Head of caudate nucleus (tissue), 42 donors: ENCODE results near the gene SNHG17.
A peak's percentile ranks its signal among the peaks of the same experiment; 100 is the strongest.
"Not testable (repeated sequence)": the region's sequence is repeated elsewhere in the genome, so short reads cannot be mapped to it uniquely, and the experiment has no call there.

Experiments
- DNase-seq, 42 donors: peaks; one replicate each; pipeline versions ENCODE4 v3.0.0 to v3.0.0-alpha.2; 2020 to 2021; ENCODE audit warnings: mixed read lengths in 7 of 42
- intact Hi-C: fragments of 100-400 bp; cut with DNase I; formaldehyde crosslinking; loops from one replicate; pipeline ENCODE4 v1.15.0; 2022

The SNHG17 gene

DNA sequence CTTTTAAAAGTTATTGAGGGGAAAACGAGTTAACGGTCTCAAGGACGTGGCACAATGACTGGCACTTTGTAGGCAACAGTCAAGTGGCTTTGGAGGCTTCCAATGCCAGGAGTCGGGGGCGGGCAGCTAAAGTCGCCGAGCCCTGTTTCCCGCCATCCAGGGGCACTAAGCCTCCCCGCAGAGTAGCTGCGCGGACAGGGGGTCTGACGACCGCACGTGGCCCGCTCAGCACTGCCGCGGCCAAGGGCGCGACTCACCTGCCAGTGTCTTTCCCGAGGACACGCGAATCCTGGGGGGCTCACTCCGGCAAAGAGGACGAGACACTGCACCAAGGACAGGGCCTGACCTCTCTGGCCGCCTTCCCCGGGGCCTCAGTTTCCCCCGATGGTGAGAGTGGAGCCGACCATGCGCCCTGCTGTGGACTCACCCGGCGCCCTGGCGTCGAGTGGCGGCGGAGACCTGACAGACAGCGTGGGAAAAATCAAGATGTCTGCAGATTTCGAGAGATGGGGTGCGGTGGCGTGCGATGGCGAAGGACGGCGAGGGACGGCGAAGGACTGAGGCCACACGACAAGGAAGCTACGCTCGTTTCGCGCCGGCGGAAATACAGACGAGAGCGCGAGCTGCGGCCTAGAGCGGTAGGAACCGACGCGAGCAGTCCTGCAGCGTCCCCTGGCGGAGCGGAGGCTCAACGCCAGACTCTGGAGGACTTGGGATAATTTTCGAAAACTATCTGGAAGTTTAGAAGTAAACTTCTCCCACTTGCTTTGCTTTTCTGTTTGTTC lies at the start of gene SNHG17:
TSS of gene SNHG17 (minus strand) at position 559 of the 785 bp plus-strand sequence.
- peak; percentile 83 to 95 (median 91) for DNase-seq
- intact Hi-C loops, result no loop called here

DNA sequence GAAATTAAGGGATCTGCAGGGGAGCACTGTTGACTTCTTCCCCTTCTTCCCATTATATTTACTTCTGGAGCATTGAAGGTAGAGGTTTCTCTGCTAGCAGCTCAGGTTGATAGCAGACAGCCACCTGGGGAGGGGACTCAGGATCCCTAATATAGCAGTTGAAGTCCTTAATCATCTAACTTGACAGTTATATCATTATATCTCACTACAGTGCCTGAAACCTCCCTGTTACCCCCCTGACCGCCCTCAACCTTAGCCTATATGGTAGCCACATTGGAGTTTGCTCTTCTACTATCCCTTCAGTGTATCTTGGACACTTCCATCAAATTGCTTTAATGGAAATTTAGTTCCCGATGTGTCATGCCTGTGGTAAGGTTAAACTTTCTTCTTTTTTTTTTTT lies 44.5 kb upstream of the SNHG17 start:
- intact Hi-C loops, result no loop called here
- no peak for DNase-seq

DNA sequence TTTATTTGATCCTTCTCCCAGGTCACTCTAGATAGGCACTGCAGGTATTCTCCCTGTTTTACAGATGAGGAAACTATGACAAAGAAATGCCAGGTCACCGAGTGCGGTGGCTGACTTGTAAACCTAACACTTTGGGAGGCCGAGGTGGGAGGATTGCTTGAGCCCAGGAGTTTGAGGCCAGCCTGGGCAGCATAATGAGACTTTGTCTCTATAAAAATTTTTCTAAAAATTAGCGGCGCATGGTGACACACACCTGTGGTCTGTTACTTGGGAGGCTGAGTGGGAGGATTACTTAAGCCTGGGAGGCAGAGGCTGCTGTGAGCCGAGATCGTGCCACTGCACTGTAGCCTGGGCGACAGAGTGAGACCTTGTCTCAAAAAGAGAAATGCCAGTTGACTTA lies 42.6 kb upstream of the SNHG17 start:
- intact Hi-C loops, result no loop called here
- DNase-seq, result no peak

DNA sequence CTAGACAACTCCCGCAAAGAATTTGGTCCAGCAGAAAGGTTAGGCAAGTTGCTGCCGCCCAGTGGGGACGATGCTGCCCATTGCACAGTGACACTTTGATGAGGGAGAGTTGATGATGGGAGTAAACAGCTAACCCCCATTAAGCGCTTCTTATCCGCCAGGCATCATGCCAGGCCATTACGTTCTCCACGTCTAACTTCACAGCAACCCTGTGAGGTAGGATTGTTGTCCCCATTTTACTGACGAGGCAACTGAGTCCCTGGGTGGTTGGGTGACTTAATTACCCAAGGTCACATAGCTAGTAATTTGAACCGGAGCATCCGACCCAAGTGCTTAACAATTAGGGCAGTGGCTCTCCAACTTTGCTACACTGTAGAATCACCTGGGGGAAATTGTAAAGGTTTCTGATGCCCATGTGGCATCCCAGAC lies 38.3 kb upstream of the SNHG17 start:
- DNase-seq, result peak in 9 of 42 donors; percentile 4 to 39 (median 17)
- intact Hi-C loops, result no loop called here

DNA sequence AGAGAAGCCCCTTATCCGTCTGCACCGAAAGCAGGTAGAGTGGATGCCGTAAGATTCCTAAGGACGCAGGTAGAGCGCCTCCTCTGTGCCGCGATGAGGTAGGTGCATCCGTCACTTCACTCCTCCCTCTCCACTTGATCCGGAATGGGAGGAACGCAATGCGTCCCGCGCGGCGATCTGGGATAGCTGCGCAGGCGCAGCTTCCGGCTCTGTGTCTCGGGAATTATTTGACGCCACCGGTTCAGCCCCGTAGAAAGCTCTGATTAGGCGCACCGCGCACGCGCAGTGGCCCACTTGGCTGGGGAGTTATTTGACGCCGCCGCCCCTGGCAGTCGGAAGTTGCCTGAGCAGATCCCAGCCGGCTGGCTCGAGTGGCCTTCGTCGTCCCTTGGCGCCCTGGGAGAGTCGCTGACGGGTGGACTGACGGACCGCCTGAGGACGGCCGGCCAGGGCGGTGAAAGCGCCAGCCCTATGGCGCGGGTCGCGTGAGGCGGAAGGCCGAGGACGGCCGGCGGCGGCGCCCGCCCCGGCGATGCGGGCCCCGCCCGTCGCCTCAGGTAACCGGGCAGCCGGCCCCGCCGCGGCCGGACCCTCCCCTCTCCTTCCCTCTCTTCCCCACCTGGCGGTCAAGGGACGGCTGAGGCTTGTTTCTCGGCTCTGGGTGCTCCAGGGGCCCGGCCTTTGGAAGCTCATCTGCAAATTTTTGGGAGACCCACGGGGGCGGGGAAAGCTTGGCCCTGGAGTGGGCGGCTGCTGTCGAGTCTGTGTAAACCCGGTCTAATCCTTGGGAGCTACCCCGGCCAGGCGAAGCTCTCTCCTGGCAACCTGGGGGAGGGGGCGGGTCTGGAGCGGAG lies 37.6 kb upstream of the SNHG17 start, which contains the start of gene RALGAPB:
TSS of gene RALGAPB (plus strand) at position 331 of the 854 bp plus-strand sequence. CDS start 15,590 bp downstream, outside the sequence.
- intact Hi-C loops, result no loop called here

DNA sequence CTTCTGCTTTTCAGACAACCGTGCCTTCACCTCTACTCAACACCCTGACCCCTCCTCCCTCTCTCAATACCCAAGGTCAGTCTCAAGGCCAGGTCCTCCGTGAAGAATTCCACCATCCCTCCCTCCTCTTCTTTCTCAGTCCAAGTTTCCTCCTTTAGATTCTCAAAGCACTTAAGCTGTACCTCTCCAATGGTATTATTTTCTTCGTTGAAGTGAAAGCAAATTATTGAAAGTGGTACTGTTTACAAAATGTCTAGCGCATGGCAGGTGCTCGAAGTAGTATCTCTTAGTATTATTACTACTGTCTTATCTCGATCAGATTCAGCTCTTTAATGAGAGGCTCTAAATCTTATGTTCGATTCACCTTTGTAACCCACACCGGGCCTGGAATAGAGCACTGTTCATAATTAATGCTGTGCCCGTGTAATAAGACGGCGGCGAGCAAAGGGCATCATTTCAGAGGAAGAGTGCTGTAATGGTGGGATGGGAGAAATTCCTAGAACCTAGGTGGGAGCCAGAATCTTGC lies 36.9 kb upstream of the SNHG17 start:
- intact Hi-C loops, result no loop called here
- no peak for DNase-seq

More for the DNA sequence above, 37.6 kb upstream of the SNHG17 start, which contains the start of gene RALGAPB:
- DNase-seq, result peak; percentile 90 to 99 (median 98)

DNA sequence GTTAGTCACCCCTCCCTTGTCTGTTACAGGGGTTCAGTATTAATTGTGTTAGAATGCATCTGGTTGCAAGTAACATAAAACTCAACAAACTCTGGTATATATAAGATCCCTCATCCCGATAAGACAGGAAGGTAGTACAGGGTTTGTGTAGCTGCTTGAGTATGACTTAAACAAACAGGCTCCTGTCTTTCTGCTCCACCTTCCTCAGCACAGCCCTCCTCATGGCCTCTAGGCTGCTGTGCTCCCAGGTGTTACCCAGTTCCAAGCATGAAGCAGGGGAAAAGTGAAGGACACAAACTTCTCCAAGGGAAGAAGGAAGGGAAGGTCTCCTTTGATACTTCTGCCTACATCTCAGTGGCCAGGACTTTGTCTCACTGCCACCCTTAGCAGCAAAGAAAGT lies 36.1 kb upstream of the SNHG17 start:
- intact Hi-C loops, result no loop called here
- no peak for DNase-seq

DNA sequence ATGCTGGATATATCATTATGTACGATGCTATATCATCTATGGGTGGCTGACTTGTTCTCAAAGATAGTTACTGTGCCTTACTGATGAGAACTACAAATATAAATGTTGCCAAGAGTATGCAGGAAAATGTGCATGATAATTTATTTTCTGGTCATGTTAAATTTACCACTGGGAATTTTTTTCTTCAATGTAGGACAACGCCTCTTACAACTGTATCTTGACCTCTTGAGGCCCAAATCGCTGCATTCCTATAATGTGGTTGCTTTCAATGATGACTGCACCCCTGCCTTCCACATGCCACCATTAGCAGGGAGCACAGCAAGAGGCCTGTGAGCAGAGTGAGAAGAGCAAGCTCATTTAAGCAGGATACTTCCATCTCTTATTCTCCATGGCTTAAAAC lies 31.9 kb upstream of the SNHG17 start:
- intact Hi-C loops, result no loop called here
- DNase-seq, result no peak

DNA sequence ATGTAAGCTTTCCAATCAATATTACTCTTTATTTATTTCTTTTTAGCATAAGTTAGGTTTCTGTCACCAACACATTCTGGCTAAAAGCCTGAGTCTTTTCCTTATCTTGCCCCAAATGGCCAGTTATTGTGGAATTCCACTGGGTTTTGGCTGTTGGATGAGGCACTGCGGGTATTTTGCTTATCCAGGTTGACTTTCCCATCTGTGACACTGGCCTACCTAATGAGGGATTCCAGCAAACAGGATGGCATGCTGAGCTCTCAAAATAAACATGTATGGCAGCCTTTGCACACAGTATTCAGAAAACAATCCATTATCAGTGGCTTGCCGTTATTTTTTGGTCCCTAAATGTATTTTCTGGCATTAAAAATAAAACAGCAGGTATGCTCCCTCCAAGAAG lies 31.0 kb upstream of the SNHG17 start:
- intact Hi-C loops, result no loop called here
- DNase-seq, result no peak

DNA sequence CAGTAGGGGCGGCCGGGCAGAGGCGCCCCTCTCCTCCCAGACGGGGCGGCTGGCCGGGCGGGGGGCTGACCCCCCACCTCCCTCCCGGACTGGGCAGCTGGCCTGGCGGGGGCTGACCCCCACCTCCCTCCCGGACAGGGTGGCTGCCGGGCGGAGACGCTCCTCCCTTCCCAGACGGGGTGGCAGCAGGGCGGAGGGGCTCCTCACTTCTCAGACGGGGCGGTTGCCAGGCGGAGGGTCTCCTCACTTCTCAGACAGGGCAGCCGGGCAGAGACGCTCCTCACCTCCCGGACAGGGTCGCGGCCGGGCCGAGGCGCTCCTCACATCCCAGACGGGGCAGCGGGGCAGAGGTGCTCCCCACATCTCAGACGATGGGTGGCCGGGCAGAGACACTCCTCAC lies 26.4 kb upstream of the SNHG17 start:
- DNase-seq, intact Hi-C loops: not testable (repeated sequence)

DNA sequence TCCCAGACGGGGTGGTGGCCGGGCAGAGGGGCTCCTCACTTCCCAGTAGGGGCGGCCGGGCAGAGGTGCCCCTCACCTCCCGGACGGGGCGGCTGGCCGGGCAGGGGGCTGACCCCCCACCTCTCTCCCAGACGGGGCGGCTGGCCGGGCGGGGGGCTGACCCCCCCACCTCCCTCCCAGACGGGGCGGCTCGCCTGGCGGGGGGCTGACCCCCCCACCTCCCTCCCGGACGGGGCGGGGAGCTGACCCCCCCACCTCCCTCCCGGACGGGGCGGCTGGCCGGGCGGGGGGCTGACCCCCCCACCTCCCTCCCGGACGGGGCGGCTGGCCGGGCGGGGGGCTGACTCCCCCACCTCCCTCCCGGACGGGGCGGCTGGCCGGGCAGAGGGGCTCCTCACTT lies 26.0 kb upstream of the SNHG17 start:
- intact Hi-C loops, DNase-seq: not testable (repeated sequence)

DNA sequence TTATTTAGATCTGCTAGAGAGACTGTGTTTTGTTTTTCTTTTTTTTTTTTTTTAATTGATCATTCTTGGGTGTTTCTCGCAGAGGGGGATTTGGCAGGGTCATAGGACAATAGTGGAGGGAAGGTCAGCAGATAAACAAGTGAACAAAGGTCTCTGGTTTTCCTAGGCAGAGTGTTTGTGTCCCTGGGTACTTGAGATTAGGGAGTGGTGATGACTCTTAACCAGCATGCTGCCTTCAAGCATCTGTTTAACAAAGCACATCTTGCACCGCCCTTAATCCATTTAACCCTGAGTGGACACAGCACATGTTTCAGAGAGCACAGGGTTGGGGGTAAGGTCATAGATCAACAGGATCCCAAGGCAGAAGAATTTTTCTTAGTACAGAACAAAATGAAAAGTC lies 25.5 kb upstream of the SNHG17 start:
- DNase-seq, intact Hi-C loops: not testable (repeated sequence)

DNA sequence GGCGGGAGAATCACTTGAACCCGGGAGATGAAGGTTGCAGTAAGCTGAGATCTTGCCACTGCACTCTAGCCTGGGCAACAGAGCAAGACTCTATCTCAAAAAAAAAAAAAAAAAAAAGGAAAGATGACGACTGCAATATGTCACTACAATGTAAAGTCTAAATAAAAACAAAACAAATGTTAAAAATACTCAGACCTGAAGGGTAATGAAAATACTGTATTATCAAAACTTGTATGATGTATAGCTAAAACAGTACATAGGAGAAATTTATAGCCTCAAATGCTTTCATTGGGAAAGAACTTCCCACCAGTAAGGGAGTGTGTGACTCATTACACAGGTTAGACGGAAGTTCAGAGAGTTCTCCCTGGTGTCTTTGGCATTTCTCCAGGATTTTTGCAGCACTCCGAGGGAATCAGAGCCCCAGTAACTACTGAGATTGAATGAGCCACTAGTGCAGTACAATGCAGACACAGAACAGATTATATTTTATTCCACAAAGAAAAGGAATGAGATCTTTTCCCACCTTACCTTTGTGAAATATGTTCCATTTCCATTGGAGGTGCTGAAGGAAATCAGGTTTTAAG lies 25.0 kb upstream of the SNHG17 start:
- intact Hi-C loops, result no loop called here
- peak in 28 of 42 donors; percentile 12 to 81 (median 46) for DNase-seq

DNA sequence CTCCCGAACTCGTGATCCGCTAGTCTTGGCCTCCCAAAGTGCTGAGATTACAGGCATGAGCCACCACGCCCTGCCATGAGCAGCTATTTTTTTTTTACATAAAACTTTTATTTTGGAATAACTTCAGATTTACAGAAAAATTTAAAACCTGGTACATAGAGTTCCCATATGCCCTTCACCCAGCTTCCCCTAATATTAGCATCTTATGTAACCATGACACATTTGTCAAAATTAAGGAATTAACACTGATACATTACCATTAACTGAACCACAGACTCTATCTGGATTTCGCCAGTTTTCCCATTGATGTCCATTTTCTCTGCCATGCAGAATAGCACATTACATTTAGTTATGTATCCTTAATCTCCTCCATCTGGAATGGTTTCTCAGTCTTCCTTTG lies 23.2 kb upstream of the SNHG17 start:
- no peak for DNase-seq
- intact Hi-C loops, result no loop called here

DNA sequence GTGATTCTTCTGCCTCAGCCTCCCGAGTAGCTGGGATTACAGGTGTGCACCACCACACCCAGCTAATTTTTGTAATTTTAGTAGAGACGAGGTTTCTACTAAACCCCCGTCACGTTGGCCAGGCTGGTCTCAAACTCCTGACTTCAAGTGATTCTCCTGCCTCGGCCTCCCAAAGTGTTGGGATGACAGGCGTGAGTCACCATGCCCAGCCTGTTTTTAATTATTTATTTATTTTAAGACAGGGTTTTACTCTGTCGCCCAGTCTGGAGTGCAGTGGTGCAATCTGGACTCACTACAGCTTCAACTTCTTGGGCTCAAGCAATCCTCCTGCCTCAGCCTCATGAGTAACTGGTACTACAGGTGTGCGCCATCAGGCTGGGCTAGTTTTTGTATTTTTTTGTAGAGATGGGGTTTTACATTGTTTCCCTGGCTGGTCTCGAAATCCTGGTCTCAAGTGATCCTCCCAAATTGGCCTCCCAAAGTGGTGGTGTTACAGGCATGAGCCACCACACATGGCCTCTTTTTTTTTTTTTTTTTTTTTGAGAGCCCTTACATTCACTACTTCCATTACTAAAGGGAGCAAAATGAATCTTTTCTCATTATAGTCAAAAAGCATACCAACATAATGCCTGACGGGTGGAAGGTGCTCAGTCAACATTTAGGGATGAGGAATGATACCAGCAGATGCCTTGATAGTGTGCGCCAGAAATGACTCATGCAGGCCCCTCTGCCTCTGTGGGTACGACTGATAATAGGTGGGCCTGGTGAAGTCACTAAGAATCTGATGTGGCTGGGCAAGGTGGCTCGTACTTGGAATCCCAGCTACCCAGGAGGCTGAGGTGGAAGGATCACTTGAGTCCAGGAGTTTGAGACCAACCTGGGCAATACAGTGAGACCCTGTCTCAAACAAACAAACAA lies 19.7 kb upstream of the SNHG17 start:
- DNase-seq, result no peak
- intact Hi-C loops, result no loop called here

DNA sequence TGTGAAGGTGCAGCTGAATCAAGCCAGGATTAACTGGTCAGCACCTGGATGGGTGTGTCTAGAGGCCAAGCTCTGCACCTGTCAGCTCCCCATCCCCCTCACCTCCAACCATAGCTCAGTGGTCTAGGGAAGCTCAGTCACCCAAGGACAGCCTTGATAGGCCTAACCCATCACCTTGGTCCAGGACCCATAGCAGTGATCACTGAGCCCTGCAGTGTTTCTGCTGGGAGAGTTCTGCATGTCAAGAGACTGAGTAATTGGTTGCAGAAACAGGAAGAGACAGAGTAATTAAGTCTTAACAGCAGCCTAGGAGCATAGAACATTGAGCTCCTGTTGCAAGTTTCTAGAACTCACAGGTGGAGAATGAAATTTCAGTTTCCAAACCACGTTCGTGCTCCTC lies 18.8 kb upstream of the SNHG17 start:
- no peak for DNase-seq
- intact Hi-C loops, result no loop called here

DNA sequence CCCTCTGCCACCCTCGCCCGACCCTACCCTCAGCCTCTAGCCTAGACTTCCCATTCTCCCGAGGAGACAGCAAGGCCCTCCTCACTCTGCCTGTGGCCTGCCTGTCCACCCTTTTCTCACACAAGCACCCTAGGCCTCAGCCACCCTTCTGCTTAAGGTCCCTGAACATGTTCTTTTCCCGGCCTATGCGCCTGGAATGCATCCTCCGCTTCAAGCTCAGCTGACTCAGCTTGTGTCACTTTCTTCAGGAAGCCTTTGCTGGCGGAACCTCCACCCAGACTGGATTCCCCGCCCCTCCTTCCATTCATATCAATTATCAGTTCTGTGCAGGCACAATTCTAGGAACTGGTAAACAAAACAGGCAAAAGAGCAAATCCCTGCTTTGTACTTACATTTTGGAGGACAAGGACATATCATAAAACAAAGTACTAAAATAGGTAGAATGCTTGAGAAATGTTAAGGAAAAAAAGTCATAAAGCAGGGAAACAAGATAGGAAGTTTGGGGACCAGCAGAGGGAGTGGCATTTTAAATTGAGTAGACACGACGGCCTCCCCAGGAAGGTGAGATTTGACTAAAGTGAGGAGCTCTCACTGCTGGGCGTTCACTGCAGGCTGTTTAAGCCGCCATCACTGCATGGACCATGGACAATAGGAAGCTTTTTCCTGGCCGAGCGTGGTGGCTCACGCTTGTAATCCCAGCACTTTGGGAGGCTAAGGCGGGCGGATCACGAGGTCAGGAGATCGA lies 17.9 kb upstream of the SNHG17 start:
- DNase-seq, result peak in 10 of 42 donors; percentile 7 to 49 (median 30)
- intact Hi-C loops, result no loop called here
